A673 (cell line): Measurements from ENCODE around the gene POLN.
A peak's percentile ranks its signal among the peaks of the same experiment; 100 is the strongest.

Experiments used
- EZH2 ChIP-seq: fragments of 200-600 bp; sonication (generic); IDR thresholded peaks from 2 replicates; pipeline ENCODE4 v1.6.1; 2017; ENCODE audit warnings: borderline replicate concordance, low read depth, mild to moderate bottlenecking, mixed read lengths, antibody characterized with exemption, low read length; ENCODE audit not compliant: poor library complexity, severe bottlenecking
- TF ChIP-seq, protein P1 (sequence below): fragments of 300-800, 200-600 bp; sonication (generic); conservative IDR thresholded peaks from 2 replicates; pipeline ENCODE4 v1.5.1; 2017; ENCODE audit warnings: low read depth, mild to moderate bottlenecking, antibody characterized with exemption, low read length, moderate library complexity, mixed read lengths

DNA sequence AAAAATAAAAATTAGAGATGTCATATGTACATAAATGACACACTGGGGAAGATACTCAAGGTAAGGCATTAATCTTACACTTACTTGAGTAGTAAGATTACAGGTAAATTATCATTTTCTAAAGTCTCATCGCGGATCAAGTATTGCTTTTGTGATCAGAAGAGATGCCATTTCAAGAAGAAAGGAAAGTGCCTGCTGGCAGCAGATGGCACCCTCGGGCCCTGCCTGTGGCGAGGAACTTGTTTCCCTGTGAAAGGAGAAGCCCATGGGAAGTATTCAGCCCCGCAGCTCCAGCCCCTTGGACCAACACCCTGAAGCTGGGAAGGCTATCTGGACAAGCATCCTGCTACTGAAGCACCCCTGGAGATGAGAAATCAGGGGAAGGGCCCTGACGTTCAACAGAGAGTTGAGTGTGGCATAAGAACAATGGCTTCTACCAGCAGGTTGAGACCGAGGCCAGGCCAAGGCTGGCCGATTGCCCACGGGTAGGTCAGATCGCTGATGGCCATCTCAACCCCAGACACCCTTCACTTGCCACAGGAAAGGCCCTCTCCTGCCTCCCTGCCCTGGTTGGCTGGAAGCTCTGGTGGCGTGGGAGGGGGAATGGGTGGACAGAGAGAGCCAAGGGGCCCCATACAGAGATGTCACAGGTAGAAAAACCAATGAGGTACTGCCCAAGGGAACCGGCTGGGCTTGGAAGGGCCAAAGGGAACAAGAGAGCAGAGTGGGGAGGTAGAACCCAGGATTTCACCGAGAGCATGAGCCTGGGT lies 38.8 kb upstream of the POLN start:
- TF ChIP-seq, protein P1, sequence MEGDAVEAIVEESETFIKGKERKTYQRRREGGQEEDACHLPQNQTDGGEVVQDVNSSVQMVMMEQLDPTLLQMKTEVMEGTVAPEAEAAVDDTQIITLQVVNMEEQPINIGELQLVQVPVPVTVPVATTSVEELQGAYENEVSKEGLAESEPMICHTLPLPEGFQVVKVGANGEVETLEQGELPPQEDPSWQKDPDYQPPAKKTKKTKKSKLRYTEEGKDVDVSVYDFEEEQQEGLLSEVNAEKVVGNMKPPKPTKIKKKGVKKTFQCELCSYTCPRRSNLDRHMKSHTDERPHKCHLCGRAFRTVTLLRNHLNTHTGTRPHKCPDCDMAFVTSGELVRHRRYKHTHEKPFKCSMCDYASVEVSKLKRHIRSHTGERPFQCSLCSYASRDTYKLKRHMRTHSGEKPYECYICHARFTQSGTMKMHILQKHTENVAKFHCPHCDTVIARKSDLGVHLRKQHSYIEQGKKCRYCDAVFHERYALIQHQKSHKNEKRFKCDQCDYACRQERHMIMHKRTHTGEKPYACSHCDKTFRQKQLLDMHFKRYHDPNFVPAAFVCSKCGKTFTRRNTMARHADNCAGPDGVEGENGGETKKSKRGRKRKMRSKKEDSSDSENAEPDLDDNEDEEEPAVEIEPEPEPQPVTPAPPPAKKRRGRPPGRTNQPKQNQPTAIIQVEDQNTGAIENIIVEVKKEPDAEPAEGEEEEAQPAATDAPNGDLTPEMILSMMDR: peak; percentile 43; the same call in 1 of the 2 replicates
- no peak for TF ChIP-seq EZH2
